Chondrocyte (in vitro differentiated cells): ENCODE measurements around the gene TFAP2C. TPM values are rescaled to one million over a fixed set of nuclear protein-coding genes. Genes with fewer than 3 reads are reported as not detected.
A peak's percentile ranks its signal among the peaks of the same experiment; 100 is the strongest.

ENCODE experiments used
- DNase-seq: peaks from one replicate; pipeline ENCODE4 v3.0.0; 2021; ENCODE audit warnings: mixed read lengths, low spot score
- H3K27ac Mint-ChIP-seq: one replicate; pipeline ENCODE4 v1.8.0; 2021; ENCODE audit warnings: mild to moderate bottlenecking, moderate library complexity, mixed read lengths; ENCODE audit not compliant: unreplicated experiment
- H3K27me3 Mint-ChIP-seq: 2 replicates; pipeline ENCODE4 v1.8.0; 2021; ENCODE audit warnings: low read depth, mixed read lengths
- H3K36me3 Mint-ChIP-seq: 2 replicates; pipeline ENCODE4 v1.8.0; 2021; ENCODE audit warnings: low read depth, mixed read lengths
- H3K4me1 Mint-ChIP-seq: 2 replicates; pipeline ENCODE4 v1.8.0; 2021; ENCODE audit warnings: low read depth, mild to moderate bottlenecking, mixed read lengths
- H3K4me3 Mint-ChIP-seq: one replicate; pipeline ENCODE4 v1.8.0; 2021; ENCODE audit warnings: mild to moderate bottlenecking, moderate library complexity, mixed read lengths; ENCODE audit not compliant: unreplicated experiment
- H3K9me3 Mint-ChIP-seq: 2 replicates; pipeline ENCODE4 v1.8.0; 2021; ENCODE audit warnings: low read depth, mixed read lengths
- total RNA-seq: library from RNA; stranded (reverse); gene quantifications from 3 replicates; pipeline ENCODE4 v1.2.1, GENCODE V29; 2021
- TF ChIP-seq, protein P1 (sequence below): fragments of 200-600 bp; sonication (generic); IDR thresholded peaks from 2 replicates; pipeline ENCODE4 v1.5.0; 2021; ENCODE audit warnings: antibody characterized with exemption, mild to moderate bottlenecking, moderate library complexity

TFAP2C gene
- total RNA-seq, 1 donor from 2014 or later = 4.8 TPM

DNA sequence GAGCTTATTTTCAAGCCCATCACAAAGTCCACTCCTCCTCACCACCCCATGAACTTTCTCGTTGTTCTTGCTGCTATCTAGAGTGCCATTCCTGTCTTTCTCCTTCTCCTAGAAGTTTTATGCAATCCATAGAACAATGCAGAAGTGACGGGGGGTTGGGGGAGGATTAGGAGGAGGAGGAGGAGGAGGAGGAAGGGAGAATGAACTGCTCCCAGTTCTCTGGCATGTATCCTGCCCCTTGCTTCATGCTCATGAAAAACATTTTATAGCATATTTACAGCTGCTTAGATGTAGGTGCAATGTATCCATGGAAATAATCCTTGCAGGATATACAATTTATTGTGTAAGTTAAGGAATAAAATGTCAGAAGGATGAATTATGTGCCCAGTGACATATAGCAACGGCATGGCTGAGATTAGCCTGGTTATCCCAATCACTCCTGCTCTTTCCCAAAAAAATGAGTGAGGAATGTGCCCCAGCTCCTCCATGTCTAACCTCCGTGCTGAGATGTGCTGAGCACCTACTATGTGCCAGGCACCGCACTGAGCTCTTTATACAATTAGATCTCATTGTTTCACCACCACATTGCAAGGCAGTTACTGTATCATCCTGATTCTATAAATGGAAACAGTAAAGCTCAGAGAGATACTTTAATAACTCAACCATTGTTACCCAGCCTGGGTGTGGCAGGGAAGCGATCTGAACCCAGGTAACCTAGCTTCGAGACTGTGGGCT is 41.6 kb upstream of the TFAP2C start:
- no peaks in the 10 kb centered on the region for H3K9me3 Mint-ChIP-seq
- no peak overlapping the region for H3K4me3 Mint-ChIP-seq
- no peak for DNase-seq
- no peak overlapping the region for H3K27ac Mint-ChIP-seq
- H3K36me3 Mint-ChIP-seq = no peaks in the 10 kb centered on the region
- H3K27me3 Mint-ChIP-seq = peaks cover 13% of the 10 kb centered on the region
- TF ChIP-seq, protein P1, sequence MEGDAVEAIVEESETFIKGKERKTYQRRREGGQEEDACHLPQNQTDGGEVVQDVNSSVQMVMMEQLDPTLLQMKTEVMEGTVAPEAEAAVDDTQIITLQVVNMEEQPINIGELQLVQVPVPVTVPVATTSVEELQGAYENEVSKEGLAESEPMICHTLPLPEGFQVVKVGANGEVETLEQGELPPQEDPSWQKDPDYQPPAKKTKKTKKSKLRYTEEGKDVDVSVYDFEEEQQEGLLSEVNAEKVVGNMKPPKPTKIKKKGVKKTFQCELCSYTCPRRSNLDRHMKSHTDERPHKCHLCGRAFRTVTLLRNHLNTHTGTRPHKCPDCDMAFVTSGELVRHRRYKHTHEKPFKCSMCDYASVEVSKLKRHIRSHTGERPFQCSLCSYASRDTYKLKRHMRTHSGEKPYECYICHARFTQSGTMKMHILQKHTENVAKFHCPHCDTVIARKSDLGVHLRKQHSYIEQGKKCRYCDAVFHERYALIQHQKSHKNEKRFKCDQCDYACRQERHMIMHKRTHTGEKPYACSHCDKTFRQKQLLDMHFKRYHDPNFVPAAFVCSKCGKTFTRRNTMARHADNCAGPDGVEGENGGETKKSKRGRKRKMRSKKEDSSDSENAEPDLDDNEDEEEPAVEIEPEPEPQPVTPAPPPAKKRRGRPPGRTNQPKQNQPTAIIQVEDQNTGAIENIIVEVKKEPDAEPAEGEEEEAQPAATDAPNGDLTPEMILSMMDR = no peak
- no peaks in the 10 kb centered on the region for H3K4me1 Mint-ChIP-seq

DNA sequence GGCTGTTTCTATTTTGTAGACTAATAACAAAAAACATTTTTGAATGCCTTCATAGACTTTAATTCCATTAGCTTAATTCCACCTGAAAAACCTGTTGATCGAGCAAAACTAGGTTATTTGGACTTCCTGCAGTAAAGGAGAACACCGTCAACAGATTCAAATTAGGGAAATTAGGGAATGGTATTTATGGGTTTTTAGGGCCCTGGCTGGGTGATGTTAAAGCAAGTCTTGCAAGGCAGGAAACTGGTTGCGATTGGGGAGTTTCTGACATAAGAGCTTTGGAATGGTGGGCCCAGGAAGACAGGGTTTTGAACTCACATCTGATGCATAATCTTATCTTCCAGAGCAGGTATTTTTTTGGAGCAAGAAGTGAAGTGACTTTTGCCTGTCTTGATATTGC is 40.1 kb upstream of the TFAP2C start:
- no peak for DNase-seq
- TF ChIP-seq, protein P1 = no peak
- H3K9me3 Mint-ChIP-seq = no peaks in the 10 kb centered on the region
- H3K36me3 Mint-ChIP-seq = no peaks in the 10 kb centered on the region
- H3K27ac Mint-ChIP-seq = no peak overlapping the region
- H3K4me1 Mint-ChIP-seq = no peaks in the 10 kb centered on the region
- H3K4me3 Mint-ChIP-seq = no peak overlapping the region
- H3K27me3 Mint-ChIP-seq = peaks cover 10% of the 10 kb centered on the region

DNA sequence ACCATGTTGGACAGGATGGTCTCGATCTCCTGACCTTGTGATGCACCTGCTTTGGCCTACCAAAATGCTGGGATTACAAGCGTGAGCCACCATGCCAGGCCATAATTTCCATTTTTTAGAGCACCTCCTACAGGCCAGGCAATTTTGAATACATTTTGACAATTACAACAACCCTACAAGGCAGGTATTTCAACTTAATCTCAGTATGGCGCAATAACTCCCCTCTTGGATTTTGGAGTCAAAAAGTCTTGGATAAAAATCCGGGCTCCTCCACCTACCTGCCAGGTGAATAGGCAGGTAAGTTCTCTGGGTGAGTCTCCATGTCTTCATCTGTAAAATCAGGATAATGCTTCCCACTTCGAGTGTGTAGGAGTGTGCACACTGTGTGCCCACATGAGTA is 39.5 kb upstream of the TFAP2C start:
- Mint-ChIP-seq H3K27ac (no peak overlapping the region), H3K27me3 (peaks cover 6% of the 10 kb centered on the region), H3K9me3 (no peaks in the 10 kb centered on the region), H3K36me3 (no peaks in the 10 kb centered on the region), H3K4me1 (no peaks in the 10 kb centered on the region), H3K4me3 (no peak overlapping the region)
- TF ChIP-seq, protein P1 = no peak
- DNase-seq = no peak

DNA sequence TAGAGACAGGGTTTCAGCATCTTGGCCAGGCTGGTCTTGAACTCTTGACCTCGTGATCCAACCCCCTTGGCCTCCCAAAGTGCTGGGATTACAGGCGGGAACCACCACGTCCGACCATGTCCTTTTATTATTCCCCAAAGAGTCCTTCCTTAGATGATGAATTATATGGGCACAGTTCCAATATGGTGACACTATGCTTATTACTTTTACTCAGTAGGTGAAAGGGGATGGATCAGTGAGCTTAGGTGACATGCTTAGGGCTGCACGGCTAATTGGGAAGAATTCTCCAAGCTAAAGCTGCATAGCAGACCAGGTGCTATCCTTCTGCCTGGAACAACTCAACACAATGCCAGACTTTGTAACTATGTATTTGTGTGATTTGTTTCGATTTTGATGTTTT is 38.2 kb upstream of the TFAP2C start:
- DNase-seq = peak; percentile 8
- H3K4me3 Mint-ChIP-seq = no peak overlapping the region
- H3K4me1 Mint-ChIP-seq = no peaks in the 10 kb centered on the region
- no peaks in the 10 kb centered on the region for H3K9me3 Mint-ChIP-seq
- H3K27me3 Mint-ChIP-seq = peaks cover 9% of the 10 kb centered on the region
- no peak overlapping the region for H3K27ac Mint-ChIP-seq
- TF ChIP-seq, protein P1 = no peak
- H3K36me3 Mint-ChIP-seq = no peaks in the 10 kb centered on the region

DNA sequence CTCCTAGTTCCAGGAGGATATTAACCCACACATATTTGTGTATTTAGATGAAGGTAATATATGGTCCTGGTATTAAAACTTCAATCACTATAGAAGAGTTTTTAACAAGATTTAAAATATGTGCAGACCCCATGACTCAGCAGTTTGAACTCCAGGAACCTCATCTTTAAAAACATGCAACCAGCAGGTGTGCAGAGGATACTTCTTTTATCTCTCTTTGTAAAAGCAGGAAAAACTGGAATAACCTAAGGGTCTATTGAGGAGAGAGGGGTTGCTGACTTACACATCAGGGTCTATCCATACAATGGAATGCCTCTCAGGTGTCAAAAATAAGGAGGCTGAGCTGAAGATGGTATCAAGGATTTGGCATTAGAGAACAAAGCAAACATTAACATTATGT is 36.9 kb upstream of the TFAP2C start:
- TF ChIP-seq, protein P1 = no peak
- no peaks in the 10 kb centered on the region for H3K9me3 Mint-ChIP-seq
- H3K36me3 Mint-ChIP-seq = no peaks in the 10 kb centered on the region
- DNase-seq = no peak
- no peak overlapping the region for H3K27ac Mint-ChIP-seq
- H3K4me1 Mint-ChIP-seq = no peaks in the 10 kb centered on the region
- no peak overlapping the region for H3K4me3 Mint-ChIP-seq
- peaks cover 14% of the 10 kb centered on the region for H3K27me3 Mint-ChIP-seq
